GM19372 (cell line): ENCODE data around the gene CDH13.

ENCODE experiments used
- ATAC-seq: cut with Tn5 transposase; IDR thresholded peaks from one replicate; pipeline ENCODE4 v1.9.1; 2021; ENCODE audit warnings: mild to moderate bottlenecking, low read depth, moderate library complexity; ENCODE audit not compliant: unreplicated experiment

The CDH13 gene

GRCh38 chr16:83013071-83013470 lies 386.3 kb downstream of the CDH13 start:
- ATAC-seq = no peak

GRCh38 chr16:83019963-83020362 lies 393.2 kb downstream of the CDH13 start:
- ATAC-seq = no peak

DNA sequence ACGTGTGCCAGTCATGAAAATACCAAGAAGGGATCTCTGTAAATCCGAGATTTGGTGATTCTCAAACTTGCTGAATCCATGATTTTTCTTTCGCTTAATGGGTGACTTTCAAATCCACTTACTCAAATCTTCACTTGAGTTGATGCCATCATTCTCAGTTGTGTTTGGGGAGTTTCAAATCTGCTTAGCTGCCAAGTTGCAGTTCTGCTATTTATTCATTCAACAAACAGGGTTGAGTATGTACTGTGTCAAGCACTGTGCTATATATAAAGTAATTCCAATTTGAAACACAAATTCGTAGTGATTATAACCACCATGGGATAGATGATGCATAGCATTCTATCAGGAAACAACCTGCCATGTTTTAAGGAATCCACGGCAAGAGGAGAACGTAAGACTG lies 394.3 kb downstream of the CDH13 start:
- no peak for ATAC-seq

- ATAC-seq = no peak
Measured at GRCh38 chr16:83021746-83022145, 395.0 kb downstream of the CDH13 start.

GRCh38 chr16:83023011-83023410 lies 396.2 kb downstream of the CDH13 start:
- no peak for ATAC-seq

- no peak for ATAC-seq
Measured at GRCh38 chr16:83023640-83024039, 396.9 kb downstream of the CDH13 start.

DNA sequence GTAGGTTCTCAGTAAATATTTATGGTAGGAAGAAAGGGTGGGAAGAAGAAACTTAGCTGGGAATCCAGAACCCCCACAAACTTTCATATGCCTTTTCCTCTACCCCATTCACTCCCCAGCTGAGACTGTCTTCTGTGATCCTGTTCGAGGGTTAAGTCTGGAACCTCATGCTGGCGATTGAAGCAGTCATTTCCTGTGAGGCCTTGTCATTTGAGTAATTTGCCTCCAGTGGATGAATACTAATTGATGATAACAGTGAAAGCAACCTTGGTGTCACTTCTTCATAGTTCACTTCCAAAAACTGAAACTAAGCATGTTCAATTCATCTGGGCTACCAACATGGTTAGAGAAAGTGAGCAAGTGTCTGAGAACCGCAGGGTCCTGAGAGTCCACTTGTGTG lies 401.2 kb downstream of the CDH13 start:
- ATAC-seq = no peak

DNA sequence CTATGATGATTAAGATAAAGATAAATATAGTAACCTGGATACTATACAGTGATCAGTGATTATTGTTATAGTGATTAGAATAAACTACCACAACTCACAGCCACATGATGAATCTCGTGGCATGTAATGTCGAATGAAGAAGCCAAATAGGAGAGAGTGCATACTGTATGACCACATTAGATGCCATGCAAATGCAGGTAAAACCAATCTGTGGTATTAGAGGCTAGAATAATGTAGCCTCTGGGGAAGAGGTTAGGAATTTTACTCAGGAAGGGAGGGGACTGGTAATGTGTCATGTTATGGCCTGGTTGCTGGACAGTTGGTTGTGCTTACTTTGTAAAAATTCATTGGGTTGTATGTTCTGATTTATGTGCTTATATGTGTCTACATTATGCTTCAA lies 402.7 kb downstream of the CDH13 start:
- no peak for ATAC-seq

GRCh38 chr16:83031524-83031923 lies 404.8 kb downstream of the CDH13 start:
- no peak for ATAC-seq

DNA sequence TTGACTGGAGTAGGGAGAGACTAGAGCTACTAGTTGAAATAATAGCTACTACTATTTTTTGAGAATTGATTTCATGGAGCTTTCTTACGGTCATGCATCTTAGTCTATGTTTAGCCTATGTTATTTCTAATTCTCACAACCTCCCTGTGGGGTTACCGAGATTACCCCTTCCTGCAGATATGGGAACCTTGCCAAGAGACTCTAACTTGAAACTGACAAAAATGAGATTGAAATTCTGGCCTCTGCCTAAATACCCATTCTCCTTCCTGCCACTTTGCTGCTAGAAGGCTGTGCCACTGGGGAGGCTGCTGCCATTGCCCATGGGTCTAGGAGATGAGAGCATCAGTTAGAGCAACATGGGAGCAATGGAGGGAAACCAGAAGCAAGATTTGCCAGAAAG lies 410.3 kb downstream of the CDH13 start:
- ATAC-seq = no peak

- ATAC-seq = no peak
Measured at GRCh38 chr16:83037884-83038283, 411.1 kb downstream of the CDH13 start.

- ATAC-seq = no peak
Measured at GRCh38 chr16:83040174-83040573, 413.4 kb downstream of the CDH13 start.

DNA sequence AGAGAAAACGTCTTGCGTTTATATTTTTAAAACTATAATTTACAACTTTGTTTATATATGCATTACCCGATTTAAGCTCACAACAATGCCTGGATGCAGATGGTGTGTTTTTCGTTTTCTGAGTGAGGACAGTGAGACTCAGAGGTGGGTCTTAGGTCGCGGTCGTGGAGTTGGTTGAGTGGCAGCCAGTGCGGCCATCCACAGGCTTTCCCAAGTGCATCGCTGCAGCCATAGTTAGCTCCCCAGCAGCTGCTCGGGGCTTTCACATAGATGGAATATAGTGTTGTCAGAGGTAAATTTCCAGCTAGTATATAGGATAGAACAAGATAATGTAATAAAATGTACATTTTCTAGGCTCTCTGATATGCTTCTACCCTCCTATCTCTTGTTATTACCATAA lies 417.8 kb downstream of the CDH13 start:
- ATAC-seq = no peak

- no peak for ATAC-seq
Measured at GRCh38 chr16:83045790-83046189, 419.0 kb downstream of the CDH13 start.

DNA sequence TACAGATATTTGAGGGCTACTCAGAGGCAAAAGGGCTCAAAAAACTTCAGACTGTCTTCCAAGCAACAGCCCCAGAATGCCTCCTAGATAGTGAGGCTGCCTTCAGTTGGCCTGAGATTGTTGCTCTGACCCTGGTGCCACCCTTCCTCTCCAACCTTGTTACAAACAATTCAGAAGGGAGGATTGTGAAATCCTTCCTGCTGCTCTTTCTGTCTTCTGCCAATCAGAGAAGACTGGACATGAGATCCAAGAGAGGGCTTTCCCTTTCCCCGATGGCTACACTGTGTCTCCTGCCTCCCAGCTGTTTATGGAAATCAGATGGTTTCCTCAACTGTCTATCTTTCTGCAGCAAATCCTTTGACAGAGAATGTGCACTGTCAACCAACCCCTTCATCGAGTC lies 419.9 kb downstream of the CDH13 start:
- ATAC-seq = no peak

DNA sequence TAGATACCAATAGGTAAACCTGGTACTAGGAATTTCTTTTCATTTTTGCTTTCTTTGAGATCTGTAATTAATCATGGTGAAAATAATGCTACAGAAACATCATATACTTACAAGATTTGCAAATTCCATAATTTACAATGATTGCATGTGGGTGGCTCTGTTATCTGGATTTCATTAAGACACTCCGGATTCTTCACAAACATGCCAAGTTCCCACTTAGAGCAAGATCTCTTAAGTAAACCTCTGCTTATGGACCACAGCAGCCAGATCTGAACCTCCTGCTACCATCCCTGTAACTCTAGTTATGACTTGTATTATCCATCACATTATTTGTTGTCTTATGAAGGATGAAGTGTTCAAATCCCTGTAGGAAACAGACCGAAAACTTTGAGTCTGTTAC lies 424.7 kb downstream of the CDH13 start:
- no peak for ATAC-seq

DNA sequence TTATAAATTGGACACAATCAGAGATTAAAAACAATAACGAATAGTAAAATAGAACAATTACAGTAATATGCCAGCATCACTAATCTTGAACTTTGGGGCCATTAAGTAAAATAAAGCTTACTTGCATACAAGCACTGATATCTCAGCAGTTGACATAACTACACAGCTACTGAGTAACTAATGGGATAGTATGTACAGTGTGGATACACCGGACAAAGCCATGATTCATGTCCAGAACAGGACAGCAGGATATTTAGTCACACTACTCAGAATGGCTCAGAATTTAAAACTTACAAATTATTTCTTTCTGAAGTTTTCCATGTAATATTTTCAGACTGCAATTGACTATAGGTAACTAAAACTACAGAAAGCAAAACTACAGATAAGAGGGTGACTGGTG lies 427.5 kb downstream of the CDH13 start:
- ATAC-seq = no peak

DNA sequence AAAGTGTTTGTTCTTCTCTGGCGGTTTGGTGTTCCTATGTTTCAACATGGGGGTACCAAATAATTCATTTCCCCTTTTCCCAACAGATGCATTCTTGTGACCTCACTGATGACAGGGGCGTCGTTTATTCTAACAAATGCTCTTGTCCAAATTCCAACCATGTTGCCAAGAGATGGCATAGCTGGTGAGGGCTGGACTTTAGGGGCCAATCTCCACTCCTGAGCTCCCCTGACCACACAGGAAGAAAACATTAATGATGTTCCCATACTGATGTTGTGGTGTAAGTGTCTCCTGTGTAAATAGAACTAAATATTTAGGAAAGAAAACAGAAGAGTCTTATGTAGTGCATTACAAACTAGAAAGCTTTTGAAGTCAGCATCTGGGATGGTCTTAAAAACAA lies 431.6 kb downstream of the CDH13 start:
- ATAC-seq = no peak

DNA sequence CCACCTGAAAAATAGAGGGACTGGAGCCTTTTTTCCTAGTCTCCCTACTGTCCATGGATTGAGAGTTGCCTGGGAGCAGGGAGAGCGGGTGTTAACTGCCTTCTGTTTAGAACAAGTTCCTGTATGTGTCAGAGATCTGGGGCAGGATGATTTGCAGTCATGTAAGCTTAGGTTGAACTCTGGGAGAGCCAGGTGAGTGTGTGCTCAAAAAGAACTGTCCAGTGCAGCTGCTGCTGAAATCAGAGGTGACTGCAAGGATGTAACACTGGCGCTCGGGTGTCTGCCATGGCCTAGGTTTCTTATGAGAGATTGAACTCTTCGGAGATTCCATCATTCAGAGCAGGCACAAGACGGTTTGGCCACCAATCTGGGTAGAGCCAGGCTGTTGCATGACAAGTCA lies 432.5 kb downstream of the CDH13 start:
- ATAC-seq = no peak

GRCh38 chr16:83066011-83066410 lies 439.2 kb downstream of the CDH13 start:
- ATAC-seq = no peak

DNA sequence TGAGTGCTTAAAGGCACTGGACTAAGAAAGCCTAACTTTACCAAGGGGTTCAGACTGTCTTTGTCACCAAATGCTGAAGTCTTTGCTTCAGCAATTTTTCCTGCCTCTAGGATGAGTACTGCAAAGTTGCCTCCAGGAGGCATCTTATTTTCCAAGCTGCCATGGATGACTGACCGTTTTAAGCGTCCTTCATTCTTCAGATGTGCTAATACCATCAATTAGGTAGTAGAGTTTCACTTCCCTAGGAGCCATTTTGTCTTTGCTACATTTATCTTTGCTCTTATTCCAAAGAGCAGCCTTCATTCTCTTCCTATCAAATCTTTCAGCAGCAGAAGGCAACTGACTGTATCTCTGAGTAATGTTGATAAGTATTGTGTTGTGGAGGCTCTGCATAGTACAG lies 440.1 kb downstream of the CDH13 start:
- ATAC-seq = no peak

DNA sequence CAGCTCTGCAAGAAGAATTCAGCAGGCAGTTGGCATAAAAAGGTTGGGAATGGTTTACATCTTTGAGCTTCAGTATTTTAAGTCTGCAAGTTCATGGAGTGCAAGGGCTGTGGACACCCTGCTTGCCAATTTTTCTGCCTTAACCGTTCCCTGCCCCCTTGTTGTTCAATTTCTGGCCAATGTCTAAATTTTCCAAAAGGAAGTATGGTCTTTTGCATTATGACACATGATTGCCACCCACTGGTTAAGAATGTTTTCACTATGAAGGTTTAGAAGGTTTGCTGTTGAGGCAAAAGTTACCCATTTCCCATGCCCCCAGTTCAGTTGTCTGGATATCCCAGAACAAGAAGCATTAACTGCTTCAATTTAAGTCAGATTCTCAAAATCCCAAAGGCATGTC lies 441.9 kb downstream of the CDH13 start:
- no peak for ATAC-seq

DNA sequence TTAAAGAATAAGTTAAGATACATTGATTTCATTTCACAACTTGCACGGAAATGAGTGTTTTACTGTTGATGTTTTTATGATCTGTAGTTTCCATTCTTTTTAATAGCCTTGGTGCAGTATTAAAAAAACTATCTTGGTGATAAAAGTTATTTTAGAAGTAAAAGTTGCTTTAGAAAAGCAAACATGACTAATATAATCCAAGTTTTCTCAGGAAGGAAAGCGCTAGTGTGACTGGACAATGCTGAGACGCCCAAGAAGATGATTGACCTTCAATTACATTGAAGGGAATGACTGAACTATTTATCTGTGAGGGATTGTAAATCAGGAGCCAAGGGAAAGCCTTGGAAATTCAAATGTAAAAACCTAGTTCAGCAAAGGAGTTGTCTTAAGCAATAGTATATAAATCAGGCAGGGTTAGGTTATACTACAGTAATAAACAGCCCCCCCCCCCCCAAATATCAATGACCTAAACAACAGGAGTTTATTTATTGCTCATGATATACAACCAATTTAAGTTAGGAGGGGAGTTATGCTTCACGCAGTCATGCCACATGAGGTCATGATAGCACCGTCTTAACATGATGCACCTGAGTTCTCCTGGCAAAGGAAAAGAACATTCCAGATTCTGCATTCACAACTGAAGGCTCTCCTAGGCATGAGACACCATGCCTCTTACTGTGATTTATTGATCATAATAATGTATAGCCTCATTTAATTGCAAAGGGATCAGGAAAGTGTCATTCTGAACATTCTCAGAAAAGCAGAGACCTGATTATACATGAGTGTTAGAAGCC lies 443.8 kb downstream of the CDH13 start:
- no peak for ATAC-seq
